NCI-H446 (cell line): ENCODE data around the gene INSM1.

Source experiments
- DNase-seq, 2 experiments: peaks; one replicate each; lab custom pipeline; 2025; lab: John Stamatoyannopoulos, UW

Gene INSM1

DNA sequence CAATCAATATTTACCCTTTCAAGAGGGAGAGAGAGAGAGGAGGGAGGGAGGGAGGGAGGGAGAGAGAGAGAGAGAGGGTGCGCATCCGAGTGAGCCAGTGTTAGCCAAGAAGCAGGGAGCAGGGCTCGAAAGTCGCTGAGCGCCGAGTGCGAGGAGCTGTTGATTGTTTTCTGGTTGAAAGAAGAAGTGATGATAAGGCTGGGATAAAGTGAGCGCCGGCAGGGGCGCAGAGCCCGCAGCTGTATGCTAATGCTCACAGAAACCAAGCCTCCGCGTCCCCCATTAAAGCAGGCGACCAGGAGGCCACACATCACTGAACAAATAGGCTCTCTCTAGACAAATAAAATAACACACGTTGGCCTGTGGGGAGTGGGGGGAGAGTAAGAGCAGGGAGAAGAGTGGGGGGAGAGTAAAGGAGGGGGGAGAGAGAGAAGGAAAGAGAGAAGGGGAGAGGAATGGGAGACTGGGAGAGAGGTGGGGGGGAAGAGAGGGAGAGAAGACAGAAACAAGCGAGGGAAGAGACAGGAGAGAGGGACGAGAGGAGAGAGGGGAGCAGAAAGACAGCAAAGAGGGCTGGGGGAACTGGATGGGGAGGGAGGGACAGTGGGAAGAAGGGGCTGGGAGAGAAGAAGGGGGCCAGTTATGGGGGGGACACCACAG is 5.0 kb upstream of the INSM1 start:
- peak; percentile 75 to 76 for DNase-seq

GRCh38 chr20:20363434-20363798 is 4.5 kb upstream of the INSM1 start:
- DNase-seq, result peak; percentile 42 to 62

GRCh38 chr20:20363799-20364592 is 3.9 kb upstream of the INSM1 start:
- peak in 1 of 2 experiments; percentile 53 for DNase-seq

GRCh38 chr20:20364593-20365479 is 3.1 kb upstream of the INSM1 start:
- peak in 1 of 2 experiments; percentile 57 for DNase-seq

DNA sequence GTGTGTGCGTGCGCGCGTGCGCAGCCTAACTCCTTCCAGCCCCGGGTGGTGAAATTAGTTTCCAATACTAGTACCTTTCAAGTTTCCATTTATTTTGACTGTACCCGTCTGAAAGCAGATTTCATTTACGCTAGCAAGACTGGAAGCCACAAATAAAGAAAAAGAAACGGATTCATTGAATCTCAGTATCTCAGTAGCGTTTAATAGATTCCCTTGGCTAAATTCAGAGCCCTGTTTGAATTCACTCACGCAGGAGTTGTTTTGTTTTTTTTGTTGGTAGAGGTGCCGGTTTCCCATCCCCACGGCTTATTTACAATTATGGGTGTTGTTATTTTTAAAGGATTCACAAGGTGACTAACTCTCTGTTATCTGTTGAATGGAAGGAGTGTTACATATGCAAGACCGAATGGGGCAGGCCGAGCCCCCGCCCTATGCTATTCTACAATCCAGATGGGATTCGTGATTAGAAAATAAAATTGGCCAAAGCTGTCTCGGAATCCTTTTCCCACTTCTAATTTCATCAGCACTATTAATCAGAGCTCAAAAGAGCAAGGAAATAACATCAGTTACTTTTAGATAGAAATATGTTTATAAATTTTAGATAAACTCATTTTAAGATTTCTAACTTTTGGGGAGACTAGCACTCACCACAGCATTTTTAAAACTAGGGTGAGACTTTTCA is 2.3 kb upstream of the INSM1 start:
- DNase-seq, result peak in 1 of 2 experiments; percentile 57

- DNase-seq, result peak in 1 of 2 experiments; percentile 76
Measured at GRCh38 chr20:20366551-20366875, 1.4 kb upstream of the INSM1 start.

GRCh38 chr20:20366876-20367574 is 879 bp upstream of the INSM1 start:
- DNase-seq, result peak; percentile 79 to 80

DNA sequence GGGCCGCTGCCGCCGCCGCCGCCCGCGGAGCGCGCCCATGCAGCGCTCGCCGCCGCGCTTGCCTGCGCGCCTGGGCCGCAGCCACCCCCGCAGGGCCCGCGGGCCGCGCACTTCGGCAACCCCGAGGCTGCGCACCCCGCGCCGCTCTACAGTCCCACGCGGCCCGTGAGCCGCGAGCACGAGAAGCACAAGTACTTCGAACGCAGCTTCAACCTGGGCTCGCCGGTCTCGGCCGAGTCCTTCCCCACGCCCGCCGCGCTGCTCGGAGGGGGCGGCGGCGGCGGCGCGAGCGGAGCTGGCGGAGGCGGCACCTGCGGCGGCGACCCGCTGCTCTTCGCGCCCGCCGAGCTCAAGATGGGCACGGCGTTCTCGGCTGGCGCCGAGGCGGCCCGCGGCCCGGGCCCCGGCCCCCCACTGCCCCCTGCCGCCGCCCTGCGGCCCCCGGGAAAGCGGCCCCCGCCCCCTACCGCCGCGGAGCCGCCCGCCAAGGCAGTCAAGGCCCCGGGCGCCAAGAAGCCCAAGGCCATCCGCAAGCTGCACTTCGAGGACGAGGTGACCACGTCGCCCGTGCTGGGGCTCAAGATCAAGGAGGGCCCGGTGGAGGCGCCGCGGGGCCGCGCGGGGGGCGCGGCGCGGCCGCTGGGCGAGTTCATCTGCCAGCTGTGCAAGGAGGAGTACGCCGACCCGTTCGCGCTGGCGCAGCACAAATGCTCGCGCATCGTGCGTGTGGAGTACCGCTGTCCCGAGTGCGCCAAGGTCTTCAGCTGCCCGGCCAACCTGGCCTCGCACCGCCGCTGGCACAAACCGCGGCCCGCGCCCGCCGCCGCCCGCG is 730 bp downstream of the INSM1 start:
- peak in 1 of 2 experiments; percentile 66 for DNase-seq

DNA sequence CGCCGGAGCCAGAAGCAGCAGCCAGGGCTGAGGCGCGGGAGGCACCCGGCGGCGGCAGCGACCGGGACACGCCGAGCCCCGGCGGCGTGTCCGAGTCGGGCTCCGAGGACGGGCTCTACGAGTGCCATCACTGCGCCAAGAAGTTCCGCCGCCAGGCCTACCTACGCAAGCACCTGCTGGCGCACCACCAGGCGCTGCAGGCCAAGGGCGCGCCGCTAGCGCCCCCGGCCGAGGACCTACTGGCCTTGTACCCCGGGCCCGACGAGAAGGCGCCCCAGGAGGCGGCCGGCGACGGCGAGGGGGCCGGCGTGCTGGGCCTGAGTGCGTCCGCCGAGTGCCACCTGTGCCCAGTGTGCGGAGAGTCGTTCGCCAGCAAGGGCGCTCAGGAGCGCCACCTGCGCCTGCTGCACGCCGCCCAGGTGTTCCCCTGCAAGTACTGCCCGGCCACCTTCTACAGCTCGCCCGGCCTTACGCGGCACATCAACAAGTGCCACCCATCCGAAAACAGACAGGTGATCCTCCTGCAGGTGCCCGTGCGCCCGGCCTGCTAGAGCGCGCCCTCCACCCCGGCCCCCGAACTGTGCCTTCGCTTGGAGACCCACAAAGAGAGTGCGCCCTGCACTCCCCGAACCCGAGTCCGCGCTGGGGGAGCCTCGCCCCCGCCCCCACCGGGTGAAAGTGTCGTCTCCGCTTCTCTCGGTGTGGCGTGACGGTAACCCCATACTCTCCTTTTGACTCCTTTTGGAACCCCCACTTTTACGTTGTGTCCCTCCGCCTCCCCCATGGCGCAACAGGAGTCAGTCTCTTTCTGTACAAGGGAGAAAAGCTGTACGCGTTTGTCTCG is 1.6 kb downstream of the INSM1 start:
- peak in 1 of 2 experiments; percentile 60 for DNase-seq

DNA sequence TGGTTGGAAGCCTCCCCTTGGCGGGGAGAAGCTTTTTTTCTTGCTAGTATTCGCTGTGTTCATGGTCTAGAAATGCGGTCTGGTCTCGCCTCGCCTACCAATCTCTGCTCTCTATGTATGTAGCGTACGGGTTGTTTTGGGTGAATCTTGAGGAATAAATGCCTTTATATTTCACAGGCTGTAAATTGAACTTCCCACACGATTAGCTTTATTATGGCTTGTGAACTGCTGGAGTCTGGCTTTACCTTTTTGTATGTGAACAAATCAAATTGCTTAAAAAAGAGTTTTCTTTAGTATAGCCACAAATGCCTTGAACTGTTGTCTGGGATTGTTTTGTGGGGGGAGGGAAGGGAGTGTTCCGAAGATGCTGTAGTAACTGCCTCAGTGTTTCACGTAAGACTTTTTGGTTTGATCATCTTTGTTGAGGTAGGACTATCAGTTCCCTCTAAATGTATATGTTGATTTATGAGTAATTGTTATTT is 2.2 kb downstream of the INSM1 start:
- peak; percentile 18 to 48 for DNase-seq

GRCh38 chr20:20371083-20371482 is 3.2 kb downstream of the INSM1 start:
- peak; percentile 21 to 34 for DNase-seq

GRCh38 chr20:20371681-20372080 is 3.8 kb downstream of the INSM1 start:
- DNase-seq, result no peak

DNA sequence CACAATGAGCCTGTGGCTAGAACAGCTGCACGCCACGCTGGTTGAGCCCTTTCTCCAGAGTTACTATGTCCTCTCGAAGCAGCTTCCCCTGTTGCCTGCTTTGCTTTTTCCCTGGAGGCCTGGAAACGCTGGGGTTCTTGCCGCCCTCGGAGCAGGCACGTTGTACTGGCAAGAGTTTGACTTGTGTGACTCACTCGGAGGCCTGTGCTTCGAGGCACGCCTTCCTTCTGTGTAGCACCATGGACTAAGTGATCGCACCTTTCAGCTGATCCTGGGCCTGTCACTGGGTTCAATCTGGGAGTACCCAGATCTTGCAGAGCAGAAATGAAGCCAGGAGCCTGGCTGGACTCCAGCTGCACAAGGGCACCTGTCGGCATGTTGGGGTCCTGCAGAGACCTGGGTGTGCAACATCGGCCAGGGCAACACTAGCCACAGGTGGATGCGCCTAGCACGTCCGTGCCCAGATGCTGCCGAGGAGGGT is 5.2 kb downstream of the INSM1 start:
- peak; percentile 19 to 74 for DNase-seq

DNA sequence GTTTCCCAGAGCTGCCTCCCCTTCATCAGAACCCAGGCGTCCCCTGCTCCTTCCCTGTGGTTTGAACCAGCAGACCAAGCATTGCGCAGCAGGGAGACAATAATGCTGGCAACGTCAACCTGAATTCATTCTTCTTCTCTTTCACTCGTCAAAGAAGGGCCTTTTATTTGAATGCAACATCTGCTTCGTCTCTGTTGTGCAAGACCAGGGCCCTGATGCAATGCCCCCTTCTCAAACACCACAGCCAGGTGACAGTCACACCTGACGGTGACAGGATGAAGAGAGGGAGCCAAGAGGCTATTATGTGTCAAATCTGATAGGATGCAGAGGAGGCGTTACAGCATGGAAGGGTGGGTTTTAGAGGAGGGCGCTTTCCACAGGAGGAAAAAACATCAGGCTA is 8.0 kb downstream of the INSM1 start:
- DNase-seq, result no peak

DNA sequence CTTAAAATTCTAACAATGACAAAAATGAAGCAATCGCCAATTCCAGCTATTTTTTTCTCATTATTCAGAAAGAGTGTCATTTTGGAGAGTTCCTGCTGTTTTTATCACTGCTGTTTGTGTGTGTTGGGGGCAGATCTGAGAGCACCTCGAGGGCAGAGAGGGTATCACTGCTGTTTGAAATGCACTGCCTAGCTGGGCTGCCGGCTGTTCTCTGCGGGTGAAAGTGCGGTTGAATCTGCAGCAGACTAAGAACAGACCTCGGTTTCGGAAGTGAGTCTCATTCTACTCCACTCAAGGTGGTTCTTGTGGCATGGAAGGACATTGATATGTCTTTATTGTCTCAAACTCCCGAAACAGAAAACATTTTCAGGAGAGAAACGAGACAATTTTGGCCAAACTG is 18.3 kb downstream of the INSM1 start:
- no peak for DNase-seq

GRCh38 chr20:20390393-20390792 is 22.5 kb downstream of the INSM1 start:
- no peak for DNase-seq

DNA sequence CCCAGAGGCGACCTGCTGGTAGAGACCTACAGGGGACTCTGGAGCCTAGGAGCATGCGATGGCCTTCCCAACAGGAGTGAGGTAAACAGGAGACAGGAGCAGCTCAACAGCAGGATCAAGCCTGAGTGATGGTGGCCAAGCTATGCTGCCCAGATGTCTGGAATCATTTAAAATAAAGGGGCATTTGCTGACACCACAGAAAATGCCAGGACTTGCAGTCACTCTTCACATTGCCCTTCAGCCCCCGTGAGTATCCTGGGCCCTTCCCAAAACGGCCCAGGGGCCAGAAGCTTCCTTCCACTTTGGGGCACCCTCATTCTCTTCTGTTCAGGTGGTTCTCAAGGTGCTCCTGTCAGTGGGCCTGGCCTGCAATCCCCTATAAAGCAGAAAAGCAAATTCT is 23.2 kb downstream of the INSM1 start:
- no peak for DNase-seq

- DNase-seq, result no peak
Measured at GRCh38 chr20:20391766-20392165, 23.9 kb downstream of the INSM1 start.
